IMR-90 (cell line): Measurements from ENCODE around the gene SLC12A7. TPM values are rescaled to one million over a fixed set of nuclear protein-coding genes. Genes with fewer than 3 reads are reported as not detected.

Source experiments
- ATAC-seq: fragments of 200-7000 bp; cut with Tn5 transposase; 2 replicates; pipeline ENCODE4 v1.9.1; 2020; ENCODE audit warnings: low read depth, mild to moderate bottlenecking, moderate library complexity
- BruUV-seq: library from RNA; stranded (reverse); fragments of 400-500 nt; replicated peaks from 2 replicates; lab custom pipeline; 2021; lab: Mats Ljungman, UMichigan
- CTCF ChIA-PET: fragments of 300-600 bp; formaldehyde crosslinking; extraction: SDS; loops from one replicate; lab custom pipeline; 2021; ENCODE audit warnings: antibody characterized with exemption; lab: Yijun Ruan, JAX
- POLR2A ChIA-PET: fragments of 300-600 bp; sonication (Branson Sonifier 250); formaldehyde crosslinking; loops from one replicate; lab custom pipeline; 2022; ENCODE audit warnings: antibody characterized with exemption; ENCODE audit not compliant: unreplicated experiment; lab: Charles Lee
- DNase-seq: peaks from one replicate; pipeline ENCODE4 v3.0.0; 2013
- H2AFZ ChIP-seq: replicated peaks from 2 replicates; pipeline ENCODE3; 2013; ENCODE audit warnings: low read length, mild to moderate bottlenecking; ENCODE audit not compliant: poor library complexity
- H2AK5ac ChIP-seq: 2 replicates; pipeline ENCODE4 v1.6.1; 2013; ENCODE audit warnings: low read depth, low read length, inconsistent platforms
- H2AK9ac ChIP-seq: replicated peaks from 2 replicates; pipeline ENCODE3; 2013; ENCODE audit warnings: mild to moderate bottlenecking, low read depth, low read length, moderate library complexity; ENCODE audit not compliant: poor library complexity
- H2BK120ac ChIP-seq: 2 replicates; pipeline ENCODE4 v1.6.1; 2013; ENCODE audit warnings: low read depth, low read length, inconsistent platforms
- H2BK15ac ChIP-seq: 3 replicates; pipeline ENCODE4 v1.6.1; 2013; ENCODE audit warnings: low read depth, low read length, inconsistent platforms
- H2BK20ac ChIP-seq: 2 replicates; pipeline ENCODE4 v1.6.1; 2013; ENCODE audit warnings: low read depth, mild to moderate bottlenecking, inconsistent platforms, low read length, moderate library complexity
- H2BK5ac ChIP-seq: 2 replicates; pipeline ENCODE4 v1.6.1; 2013; ENCODE audit warnings: mild to moderate bottlenecking, low read depth, low read length, inconsistent platforms; ENCODE audit not compliant: poor library complexity, severe bottlenecking
- H3K14ac ChIP-seq: replicated peaks from 2 replicates; pipeline ENCODE4 v1.6.1; 2013; ENCODE audit warnings: low read depth, low read length, inconsistent platforms
- H3K18ac ChIP-seq: 2 replicates; pipeline ENCODE4 v1.6.1; 2013; ENCODE audit warnings: low read depth, low read length, control low read depth
- H3K23ac ChIP-seq: 2 replicates; pipeline ENCODE4 v1.6.1; 2013; ENCODE audit warnings: low read depth, low read length, inconsistent platforms
- H3K27ac ChIP-seq: 2 replicates; pipeline ENCODE4 v1.5.1; 2013; ENCODE audit warnings: mild to moderate bottlenecking, control low read depth, low read length; ENCODE audit not compliant: insufficient read depth
- H3K27me3 ChIP-seq: 2 replicates; pipeline ENCODE4 v1.6.1; 2013; ENCODE audit warnings: low read length; ENCODE audit not compliant: control insufficient read depth, insufficient read depth
- H3K36me3 ChIP-seq: 2 replicates; pipeline ENCODE4 v1.6.1; 2013; ENCODE audit warnings: low read length, mixed read lengths; ENCODE audit not compliant: control insufficient read depth, insufficient read depth
- H3K4ac ChIP-seq: 2 replicates; pipeline ENCODE4 v1.6.1; 2013; ENCODE audit warnings: low read depth, low read length, inconsistent platforms
- H3K4me1 ChIP-seq: 2 replicates; pipeline ENCODE4 v1.6.1; 2013; ENCODE audit warnings: low read length, mixed read lengths; ENCODE audit not compliant: control insufficient read depth, insufficient read depth
- H3K4me2 ChIP-seq: 2 replicates; pipeline ENCODE4 v1.6.1; 2013; ENCODE audit warnings: low read depth, mild to moderate bottlenecking, control low read depth, low read length, moderate library complexity
- H3K4me3 ChIP-seq: 2 replicates; pipeline ENCODE4 v1.5.1; 2013; ENCODE audit warnings: low read depth, mild to moderate bottlenecking, control low read depth, low read length, moderate library complexity; ENCODE audit not compliant: insufficient read depth
- H3K56ac ChIP-seq: 2 replicates; pipeline ENCODE4 v1.6.1; 2013; ENCODE audit warnings: low read length, inconsistent platforms; ENCODE audit not compliant: insufficient read depth; ENCODE audit errors: extremely low read depth
- H3K79me1 ChIP-seq, 2 experiments: 2 replicates each; pipeline ENCODE4 v1.6.1; 2013; ENCODE audit warnings: low read length in 2 of 2, inconsistent platforms in 1 of 2, low read depth in 1 of 2
- H3K9ac ChIP-seq: 2 replicates; pipeline ENCODE4 v1.6.1; 2013; ENCODE audit warnings: low read depth, low read length, control low read depth
- H3K9me1 ChIP-seq: 2 replicates; pipeline ENCODE4 v1.6.1; 2013; ENCODE audit warnings: low read length, inconsistent platforms; ENCODE audit not compliant: insufficient read depth
- H3K9me3 ChIP-seq: 2 replicates; pipeline ENCODE4 v1.6.1; 2013; ENCODE audit warnings: low read length; ENCODE audit not compliant: control insufficient read depth, insufficient read depth
- H4K20me1 ChIP-seq: 2 replicates; pipeline ENCODE4 v1.6.1; 2013; ENCODE audit warnings: low read length, inconsistent platforms; ENCODE audit not compliant: insufficient read depth
- H4K5ac ChIP-seq: 2 replicates; pipeline ENCODE4 v1.6.1; 2013; ENCODE audit warnings: mild to moderate bottlenecking, low read depth, low read length, control low read depth
- H4K8ac ChIP-seq, 2 experiments: 2 replicates each; pipeline ENCODE4 v1.6.1; 2013; ENCODE audit warnings: low read depth in 2 of 2, low read length in 2 of 2, control low read depth in 1 of 2, inconsistent platforms in 1 of 2
- H4K91ac ChIP-seq: 2 replicates; pipeline ENCODE4 v1.6.1; 2013; ENCODE audit warnings: low read depth, low read length, inconsistent platforms; ENCODE audit not compliant: insufficient read depth
- BHLHE40 ChIP-seq: fragments of 150-350 bp; IDR thresholded peaks from 2 replicates; pipeline ENCODE4 v1.6.1; 2016; ENCODE audit warnings: mild to moderate bottlenecking, low read depth, low read length
- CEBPB ChIP-seq: IDR thresholded peaks from 2 replicates; pipeline ENCODE4 v1.6.1; 2012; ENCODE audit warnings: low read depth, low read length, improper control_type of control experiment
- FOS ChIP-seq: fragments of 150-350 bp; IDR thresholded peaks from 2 replicates; pipeline ENCODE4 v1.6.1; 2016; ENCODE audit warnings: low read depth, low read length
- MAFK ChIP-seq: IDR thresholded peaks from 2 replicates; pipeline ENCODE4 v1.6.1; 2012; ENCODE audit warnings: low read depth, low read length, improper control_type of control experiment
- MAZ ChIP-seq: IDR thresholded peaks from 2 replicates; pipeline ENCODE4 v1.6.1; 2012; ENCODE audit warnings: low read depth, mild to moderate bottlenecking, low read length, improper control_type of control experiment, moderate library complexity, borderline replicate concordance
- NFE2L2 ChIP-seq: fragments of 150-350 bp; IDR thresholded peaks from 2 replicates; pipeline ENCODE4 v1.6.1; 2016; ENCODE audit warnings: low read depth, mild to moderate bottlenecking, low read length
- POLR2A ChIP-seq: IDR thresholded peaks from 2 replicates; pipeline ENCODE4 v1.6.1; 2012; ENCODE audit warnings: mild to moderate bottlenecking, low read depth, low read length
- RAD21 ChIP-seq: IDR thresholded peaks from 2 replicates; pipeline ENCODE4 v1.6.1; 2012; ENCODE audit warnings: low read length, improper control_type of control experiment
- RCOR1 ChIP-seq: IDR thresholded peaks from 2 replicates; pipeline ENCODE4 v1.6.1; 2012; ENCODE audit warnings: mild to moderate bottlenecking, low read length, improper control_type of control experiment; ENCODE audit not compliant: insufficient replicate concordance
- RFX5 ChIP-seq: IDR thresholded peaks from 2 replicates; pipeline ENCODE4 v1.8.0; 2012; ENCODE audit warnings: low read depth, mild to moderate bottlenecking, low read length, moderate library complexity
- SMC3 ChIP-seq: fragments of 150-350 bp; IDR thresholded peaks from 2 replicates; pipeline ENCODE4 v1.6.1; 2016; ENCODE audit warnings: low read depth, mild to moderate bottlenecking, antibody characterized with exemption, low read length, moderate library complexity
- WGBS, 2 experiments: methylation state at CpG; one replicate each; pipeline versions ENCODE4 v1.1.5 to v1.1.7; 2013; ENCODE audit warnings: missing lambda C conversion rate in 2 of 2; ENCODE audit not compliant: insufficient read length in 1 of 2; ENCODE audit errors: extremely low coverage in 2 of 2; 5-methylcytosine and 5-hydroxymethylcytosine counted together
- dilution Hi-C: fragments of 300-500 bp; cut with HindIII; formaldehyde crosslinking; loops from one replicate; pipeline ENCODE4 v1.14.3; 2018; ENCODE audit warnings: low sequenced_read_pairs; ENCODE audit not compliant: unreplicated experiment
- in situ Hi-C: fragments of 300-500 bp; cut with MboI; formaldehyde crosslinking; loops from 3 replicates; pipeline ENCODE4 v1.14.3; 2019; ENCODE audit warnings: low sequenced_read_pairs, inconsistent platforms, mixed read lengths
- intact Hi-C: fragments of 100-400 bp; cut with micrococcal nuclease; formaldehyde crosslinking; loops from 2 replicates; pipeline ENCODE4 v1.10.0; 2022
- polyA plus RNA-seq, 3 experiments: library from polyadenylated mRNA; depleted of rRNA; stranded (reverse); fragments of >200 nt; gene quantifications; 2 replicates each; pipeline ENCODE4 v1.2.3, GENCODE V29; 2012; ENCODE audit warnings: low replicate concordance in 1 of 3
- total RNA-seq: library from RNA; depleted of rRNA; stranded (reverse); fragments of >200 nt; gene quantifications from 2 replicates; pipeline ENCODE4 v1.2.3, GENCODE V29; 2012

Gene SLC12A7
- total and polyA plus RNA-seq, 2 of the 4 experiments (the other 2 are of a cell fraction), result 3.0 to 6.1 TPM

DNA sequence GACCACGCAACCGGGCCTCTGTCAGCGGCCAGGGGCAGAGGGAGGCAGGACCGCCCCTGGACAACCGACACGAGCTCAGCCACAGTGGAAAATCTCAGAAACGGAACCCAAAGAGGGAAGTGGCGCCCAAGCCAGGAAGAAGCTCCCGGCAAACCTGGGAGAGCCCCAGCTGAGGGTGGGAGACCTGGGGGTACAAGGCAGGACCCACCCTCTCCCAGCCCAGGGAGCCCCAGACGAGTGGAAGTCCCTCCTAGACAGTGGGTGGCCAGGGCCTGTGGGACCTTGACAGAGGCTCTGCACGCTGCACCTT lies 3.0 kb downstream of the SLC12A7 start:
- H2BK5ac ChIP-seq, result no peak overlapping the region
- ChIA-PET POLR2A (no interaction called here), CTCF (interaction anchor here (1.1 kb wide), 1 partner anchor 32 kb away, joined by 3 read pairs; no protein-coding TSS in a partner anchor)
- no peak overlapping the region for H3K18ac ChIP-seq
- H3K9ac ChIP-seq, result no peak overlapping the region
- peaks cover 4% of the 10 kb centered on the region; the same call in 1 of the 2 replicates for H3K4me1 ChIP-seq
- no peak overlapping the region for H2BK120ac ChIP-seq
- H3K4ac ChIP-seq, result no peak overlapping the region
- H3K56ac ChIP-seq, result no peak overlapping the region
- ATAC-seq (no peak), DNase-seq (no peak)
- H3K9me1 ChIP-seq, result no peaks in the 10 kb centered on the region
- H3K23ac ChIP-seq, result no peak overlapping the region
- TF ChIP-seq RCOR1, result no peak
- TF ChIP-seq NFE2L2, result no peak
- no peak for TF ChIP-seq RFX5
- TF ChIP-seq RAD21, result no peak
- no peak for TF ChIP-seq MAFK
- TF ChIP-seq POLR2A, result no peak
- TF ChIP-seq FOS, result no peak
- TF ChIP-seq CEBPB, result no peak
- TF ChIP-seq BHLHE40, result no peak
- no peak for TF ChIP-seq MAZ
- TF ChIP-seq SMC3, result no peak
- H2AFZ ChIP-seq, result no peak overlapping the region
- H4K91ac ChIP-seq, result no peak overlapping the region
- H3K79me1 ChIP-seq, result 0 out of 4 replicates have a peak, but pooled peaks cover 0 to 3% of the 10 kb centered on the region in 2 experiments
- H2AK9ac ChIP-seq, result no peak overlapping the region
- H4K8ac ChIP-seq, result no peak overlapping the region
- no peak overlapping the region for H3K14ac ChIP-seq
- in situ Hi-C loops (no loop called here), dilution Hi-C loops (no loop called here), intact Hi-C loops (no loop called here)
- peaks cover 11% of the 10 kb centered on the region for H3K27me3 ChIP-seq
- H4K5ac ChIP-seq, result no peak overlapping the region
- H2BK15ac ChIP-seq, result no peak overlapping the region
- peaks cover 12% of the 10 kb centered on the region for H4K20me1 ChIP-seq
- no peak overlapping the region for H3K4me2 ChIP-seq
- H3K4me3 ChIP-seq, result no peak overlapping the region
- no peak overlapping the region for H3K27ac ChIP-seq
- H2BK20ac ChIP-seq, result no peak overlapping the region
- 87% methylated on average over 3 of the region's 11 CpGs; no CpG with 5 or more reads in 1 of the 2 experiments for WGBS, 2 experiments
- BruUV-seq, result no TSS peak
- no peaks in the 10 kb centered on the region for H3K36me3 ChIP-seq
- H3K9me3 ChIP-seq, result no peaks in the 10 kb centered on the region
- H2AK5ac ChIP-seq, result no peak overlapping the region
